IMR-90 (cell line): ENCODE measurements around the gene FAM20A.

Experiments used
- CEBPB ChIP-seq: IDR thresholded peaks from 2 replicates; pipeline ENCODE4 v1.6.1; 2012; ENCODE audit warnings: low read depth, low read length, improper control_type of control experiment
- CTCF ChIP-seq: conservative IDR thresholded peaks from 2 replicates; pipeline ENCODE4 v1.5.1; 2012; ENCODE audit warnings: mild to moderate bottlenecking, low read depth, low read length, improper control_type of control experiment
- MAFK ChIP-seq: IDR thresholded peaks from 2 replicates; pipeline ENCODE4 v1.6.1; 2012; ENCODE audit warnings: low read depth, low read length, improper control_type of control experiment
- MAZ ChIP-seq: IDR thresholded peaks from 2 replicates; pipeline ENCODE4 v1.6.1; 2012; ENCODE audit warnings: low read depth, mild to moderate bottlenecking, low read length, improper control_type of control experiment, moderate library complexity, borderline replicate concordance
- MXI1 ChIP-seq: IDR thresholded peaks from 2 replicates; pipeline ENCODE4 v1.6.1; 2012; ENCODE audit warnings: low read depth, mild to moderate bottlenecking, low read length, moderate library complexity, borderline replicate concordance
- NFE2L2 ChIP-seq: fragments of 150-350 bp; IDR thresholded peaks from 2 replicates; pipeline ENCODE4 v1.6.1; 2016; ENCODE audit warnings: low read depth, mild to moderate bottlenecking, low read length
- POLR2A ChIP-seq: IDR thresholded peaks from 2 replicates; pipeline ENCODE4 v1.6.1; 2012; ENCODE audit warnings: mild to moderate bottlenecking, low read depth, low read length
- RAD21 ChIP-seq: IDR thresholded peaks from 2 replicates; pipeline ENCODE4 v1.6.1; 2012; ENCODE audit warnings: low read length, improper control_type of control experiment
- RCOR1 ChIP-seq: IDR thresholded peaks from 2 replicates; pipeline ENCODE4 v1.6.1; 2012; ENCODE audit warnings: mild to moderate bottlenecking, low read length, improper control_type of control experiment; ENCODE audit not compliant: insufficient replicate concordance
- RFX5 ChIP-seq: IDR thresholded peaks from 2 replicates; pipeline ENCODE4 v1.8.0; 2012; ENCODE audit warnings: low read depth, mild to moderate bottlenecking, low read length, moderate library complexity

- TF ChIP-seq MAZ (no peak), RAD21 (no peak), CTCF (no peak), POLR2A (no peak), MXI1 (no peak), RCOR1 (no peak), MAFK (no peak), NFE2L2 (no peak), RFX5 (no peak), CEBPB (no peak)
These were observed 4.7 kb downstream of the FAM20A start for GRCh38 chr17:68596411-68596945.
